Testis (tissue), 2 donors: ENCODE data around the gene MYOZ1.

Source experiments
- POLR2A ChIP-seq: fragments of 450-650 bp; IDR thresholded peaks from one replicate; pipeline ENCODE4 v1.6.1; 2017; ENCODE audit warnings: antibody characterized with exemption, mild to moderate bottlenecking, moderate library complexity
- TF ChIP-seq, protein P1 (sequence below), 3 experiments: fragments of 450-650 bp in 2 of 3; fragments of 200-600 bp in 1 of 3; sonication (generic) in 1 of 3; IDR thresholded peaks; one replicate each; pipeline ENCODE4 v1.5.1; 2016 to 2019; ENCODE audit warnings: antibody characterized with exemption in 3 of 3, mild to moderate bottlenecking in 2 of 3, moderate library complexity in 1 of 3

DNA sequence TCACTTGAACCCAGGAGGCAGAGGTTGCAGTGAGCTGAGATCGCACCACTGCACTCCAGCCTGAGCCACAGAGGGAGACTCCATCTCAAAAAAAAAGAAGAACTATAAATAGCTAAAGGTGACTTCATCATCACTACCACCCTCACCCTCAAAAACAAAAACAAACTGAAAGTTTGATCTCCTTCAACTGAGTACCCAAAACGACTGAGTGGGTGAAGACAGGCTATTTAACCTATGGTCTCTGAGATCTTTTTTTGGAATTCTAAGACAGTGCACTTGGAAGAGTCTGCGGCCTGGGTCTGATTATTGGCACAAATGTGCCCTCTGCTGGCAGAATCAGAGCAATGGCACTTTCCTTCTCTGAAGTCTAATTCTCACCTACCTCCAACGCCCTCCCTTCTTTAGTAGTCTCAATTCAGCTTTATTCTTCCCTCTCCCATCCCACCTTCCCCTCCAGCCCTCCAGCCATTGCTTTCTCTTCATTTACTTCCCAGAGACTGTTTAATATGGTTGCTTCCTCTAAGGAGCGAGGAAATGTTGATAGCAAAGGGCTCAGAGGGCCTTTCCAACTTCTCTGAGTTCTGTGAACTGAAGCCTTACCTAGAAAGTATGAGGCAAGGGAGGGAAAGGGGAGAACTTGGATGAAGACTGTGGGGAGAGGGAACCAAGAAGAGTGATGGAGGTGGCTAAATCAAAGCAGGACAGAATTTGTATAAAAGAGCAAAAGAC is 2.9 kb upstream of the MYOZ1 start:
- TF ChIP-seq POLR2A = no peak
- TF ChIP-seq, protein P1, sequence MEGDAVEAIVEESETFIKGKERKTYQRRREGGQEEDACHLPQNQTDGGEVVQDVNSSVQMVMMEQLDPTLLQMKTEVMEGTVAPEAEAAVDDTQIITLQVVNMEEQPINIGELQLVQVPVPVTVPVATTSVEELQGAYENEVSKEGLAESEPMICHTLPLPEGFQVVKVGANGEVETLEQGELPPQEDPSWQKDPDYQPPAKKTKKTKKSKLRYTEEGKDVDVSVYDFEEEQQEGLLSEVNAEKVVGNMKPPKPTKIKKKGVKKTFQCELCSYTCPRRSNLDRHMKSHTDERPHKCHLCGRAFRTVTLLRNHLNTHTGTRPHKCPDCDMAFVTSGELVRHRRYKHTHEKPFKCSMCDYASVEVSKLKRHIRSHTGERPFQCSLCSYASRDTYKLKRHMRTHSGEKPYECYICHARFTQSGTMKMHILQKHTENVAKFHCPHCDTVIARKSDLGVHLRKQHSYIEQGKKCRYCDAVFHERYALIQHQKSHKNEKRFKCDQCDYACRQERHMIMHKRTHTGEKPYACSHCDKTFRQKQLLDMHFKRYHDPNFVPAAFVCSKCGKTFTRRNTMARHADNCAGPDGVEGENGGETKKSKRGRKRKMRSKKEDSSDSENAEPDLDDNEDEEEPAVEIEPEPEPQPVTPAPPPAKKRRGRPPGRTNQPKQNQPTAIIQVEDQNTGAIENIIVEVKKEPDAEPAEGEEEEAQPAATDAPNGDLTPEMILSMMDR (IDR thresholded peaks at IDR 0.05) = peak; percentile 84 to 95 (median 87)
